Measurements from ENCODE around the gene NR2E3.

DNA sequence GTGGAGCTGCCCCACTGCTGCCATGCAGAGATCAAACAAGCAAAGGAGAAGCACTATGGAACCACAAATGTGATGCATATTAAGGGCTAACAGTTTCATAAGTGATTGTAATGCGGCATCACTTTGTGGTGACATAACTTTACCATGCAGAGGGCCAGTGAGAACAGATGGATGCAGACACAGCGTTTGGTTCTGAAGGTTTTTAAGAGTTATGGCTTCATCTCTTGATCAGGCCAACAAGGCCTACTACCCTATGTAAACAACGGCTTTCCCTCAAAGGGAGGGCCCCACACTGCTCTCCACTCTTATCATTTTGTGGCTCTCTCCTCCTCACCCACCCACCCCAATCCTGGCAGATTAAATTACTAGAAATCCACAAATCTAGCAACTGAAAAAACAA, 13.4 kb downstream of the NR2E3 start:
- no peak for TF ChIP-seq ZFX (IDR thresholded peaks at IDR 0.05)
- TF ChIP-seq, protein P1, sequence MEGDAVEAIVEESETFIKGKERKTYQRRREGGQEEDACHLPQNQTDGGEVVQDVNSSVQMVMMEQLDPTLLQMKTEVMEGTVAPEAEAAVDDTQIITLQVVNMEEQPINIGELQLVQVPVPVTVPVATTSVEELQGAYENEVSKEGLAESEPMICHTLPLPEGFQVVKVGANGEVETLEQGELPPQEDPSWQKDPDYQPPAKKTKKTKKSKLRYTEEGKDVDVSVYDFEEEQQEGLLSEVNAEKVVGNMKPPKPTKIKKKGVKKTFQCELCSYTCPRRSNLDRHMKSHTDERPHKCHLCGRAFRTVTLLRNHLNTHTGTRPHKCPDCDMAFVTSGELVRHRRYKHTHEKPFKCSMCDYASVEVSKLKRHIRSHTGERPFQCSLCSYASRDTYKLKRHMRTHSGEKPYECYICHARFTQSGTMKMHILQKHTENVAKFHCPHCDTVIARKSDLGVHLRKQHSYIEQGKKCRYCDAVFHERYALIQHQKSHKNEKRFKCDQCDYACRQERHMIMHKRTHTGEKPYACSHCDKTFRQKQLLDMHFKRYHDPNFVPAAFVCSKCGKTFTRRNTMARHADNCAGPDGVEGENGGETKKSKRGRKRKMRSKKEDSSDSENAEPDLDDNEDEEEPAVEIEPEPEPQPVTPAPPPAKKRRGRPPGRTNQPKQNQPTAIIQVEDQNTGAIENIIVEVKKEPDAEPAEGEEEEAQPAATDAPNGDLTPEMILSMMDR (conservative IDR thresholded peaks at IDR 0.05) = no peak
